ENCODE data around the gene COA1.

DNA sequence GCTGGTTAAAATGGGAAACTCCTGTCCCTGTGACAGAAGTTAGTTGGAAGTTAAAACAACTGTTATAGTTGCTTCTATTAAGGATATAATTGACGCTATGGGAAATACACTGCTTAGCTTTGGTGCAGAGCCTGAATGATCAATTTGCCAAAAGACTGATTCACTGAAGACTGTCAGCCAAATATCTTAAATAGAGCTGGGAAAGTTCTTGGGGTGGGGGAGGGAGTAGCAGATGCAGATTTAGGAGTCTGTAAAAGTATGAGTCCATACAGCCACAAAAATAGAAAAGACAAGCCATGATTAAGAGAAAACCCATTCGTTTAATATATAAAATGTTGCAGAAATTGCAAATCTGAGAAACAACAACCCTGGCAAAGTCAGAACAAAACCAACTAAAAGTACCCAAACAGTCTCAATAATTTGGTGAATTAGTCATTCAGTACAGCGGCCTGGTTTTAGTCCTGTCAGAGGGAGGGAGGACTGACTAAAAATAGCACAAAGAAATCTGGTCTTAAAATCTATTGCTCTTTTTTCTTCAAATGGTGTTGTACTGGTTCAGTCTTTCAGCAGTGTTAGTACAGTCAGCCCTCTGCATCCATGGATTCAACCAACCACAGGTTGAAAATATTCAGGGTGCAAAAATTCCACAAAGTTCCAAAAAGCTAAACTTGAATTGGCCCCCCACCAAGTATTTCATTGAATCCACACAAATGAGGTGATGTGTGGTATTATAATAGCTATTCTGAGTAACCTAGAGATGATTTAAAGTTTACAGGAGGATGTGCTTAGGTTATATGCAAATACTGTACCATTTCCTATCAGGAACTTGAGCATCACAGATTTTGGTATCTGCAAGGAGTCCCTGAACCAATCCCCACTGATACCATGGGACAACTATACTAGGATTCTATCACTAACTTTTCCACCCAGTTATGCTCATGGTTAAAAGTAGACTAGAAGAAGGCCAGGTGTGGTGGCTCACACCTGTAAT lies 116.4 kb downstream of the COA1 start:
- no peak for TF ChIP-seq EZH2 (IDR thresholded peaks at IDR 0.05; ENCODE audit: borderline replicate concordance, low read depth, low read length, severe bottlenecking)
- TF ChIP-seq POLR2AphosphoS5 (IDR thresholded peaks at IDR 0.05; ENCODE audit: insufficient read depth, low read depth, low read length), result no peak
- TF ChIP-seq, protein P1, sequence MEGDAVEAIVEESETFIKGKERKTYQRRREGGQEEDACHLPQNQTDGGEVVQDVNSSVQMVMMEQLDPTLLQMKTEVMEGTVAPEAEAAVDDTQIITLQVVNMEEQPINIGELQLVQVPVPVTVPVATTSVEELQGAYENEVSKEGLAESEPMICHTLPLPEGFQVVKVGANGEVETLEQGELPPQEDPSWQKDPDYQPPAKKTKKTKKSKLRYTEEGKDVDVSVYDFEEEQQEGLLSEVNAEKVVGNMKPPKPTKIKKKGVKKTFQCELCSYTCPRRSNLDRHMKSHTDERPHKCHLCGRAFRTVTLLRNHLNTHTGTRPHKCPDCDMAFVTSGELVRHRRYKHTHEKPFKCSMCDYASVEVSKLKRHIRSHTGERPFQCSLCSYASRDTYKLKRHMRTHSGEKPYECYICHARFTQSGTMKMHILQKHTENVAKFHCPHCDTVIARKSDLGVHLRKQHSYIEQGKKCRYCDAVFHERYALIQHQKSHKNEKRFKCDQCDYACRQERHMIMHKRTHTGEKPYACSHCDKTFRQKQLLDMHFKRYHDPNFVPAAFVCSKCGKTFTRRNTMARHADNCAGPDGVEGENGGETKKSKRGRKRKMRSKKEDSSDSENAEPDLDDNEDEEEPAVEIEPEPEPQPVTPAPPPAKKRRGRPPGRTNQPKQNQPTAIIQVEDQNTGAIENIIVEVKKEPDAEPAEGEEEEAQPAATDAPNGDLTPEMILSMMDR (IDR thresholded peaks at IDR 0.05; ENCODE audit: extremely low read depth in 1 of 2, insufficient read depth in 1 of 2, low read depth in 1 of 2, low read length in 2 of 2), result no peak
- TF ChIP-seq POLR2A (IDR thresholded peaks at IDR 0.05; ENCODE audit: low read depth, low read length), result no peak
